ENCODE measurements around the gene GLCCI1. TPM values are rescaled to one million over a fixed set of nuclear protein-coding genes. Genes with fewer than 3 reads are reported as not detected.

Gene GLCCI1
- total and polyA plus RNA-seq, 4 donors, result 25.5 to 45.3 (median 37.9) TPM

GRCh38 chr7:8070451-8071180, 102.0 kb downstream of the GLCCI1 start:
- DNase-seq (ENCODE audit: low read depth in 4 of 6, low spot score in 6 of 6), result no peak
- Histone ChIP-seq H3K27ac (ENCODE audit: low read depth, low read length) (no peak overlapping the region), H3K4me3 (ENCODE audit: low read depth, low read length) (no peak overlapping the region), H3K36me3 (ENCODE audit: control insufficient read depth, insufficient read depth, low read length) (peaks cover 3% of the 10 kb centered on the region), H3K4me1 (ENCODE audit: control insufficient read depth, insufficient read depth, low read length) (peaks cover 7% of the 10 kb centered on the region), H3K27me3 (ENCODE audit: control insufficient read depth, insufficient read depth, low read length) (no peaks in the 10 kb centered on the region), H3K9me3 (ENCODE audit: control insufficient read depth, insufficient read depth, low read length) (no peaks in the 10 kb centered on the region)
- WGBS (ENCODE audit: insufficient coverage), result 87% methylated on average over 5 of the region's 9 CpGs

GRCh38 chr7:8078418-8078817, 109.8 kb downstream of the GLCCI1 start:
- Histone ChIP-seq H3K4me1 (ENCODE audit: control insufficient read depth, insufficient read depth, low read length) (no peaks in the 10 kb centered on the region), H3K27me3 (ENCODE audit: control insufficient read depth, insufficient read depth, low read length) (no peaks in the 10 kb centered on the region), H3K36me3 (ENCODE audit: control insufficient read depth, insufficient read depth, low read length) (no peaks in the 10 kb centered on the region), H3K27ac (ENCODE audit: low read depth, low read length) (no peak overlapping the region), H3K9me3 (ENCODE audit: control insufficient read depth, insufficient read depth, low read length) (no peaks in the 10 kb centered on the region), H3K4me3 (ENCODE audit: low read depth, low read length) (no peak overlapping the region)
- no peak for DNase-seq (ENCODE audit: low read depth in 4 of 6, low spot score in 6 of 6)

- peaks cover 3% of the 10 kb centered on the region for H3K36me3 ChIP-seq (ENCODE audit: control insufficient read depth, insufficient read depth, low read length)
- no peak overlapping the region for H3K4me3 ChIP-seq (ENCODE audit: low read depth, low read length)
- H3K9me3 ChIP-seq (ENCODE audit: control insufficient read depth, insufficient read depth, low read length), result no peaks in the 10 kb centered on the region
- WGBS (ENCODE audit: insufficient coverage), result 100% methylated on average over 1 of the region's 2 CpGs
- no peaks in the 10 kb centered on the region for H3K27me3 ChIP-seq (ENCODE audit: control insufficient read depth, insufficient read depth, low read length)
- no peak overlapping the region for H3K27ac ChIP-seq (ENCODE audit: low read depth, low read length)
- DNase-seq (ENCODE audit: low read depth in 4 of 6, low spot score in 6 of 6), result no peak
- no peaks in the 10 kb centered on the region for H3K4me1 ChIP-seq (ENCODE audit: control insufficient read depth, insufficient read depth, low read length)
Observed at GRCh38 chr7:8082762-8083161, 114.2 kb downstream of the GLCCI1 start.

- Histone ChIP-seq H3K4me3 (ENCODE audit: low read depth, low read length) (no peak overlapping the region), H3K9me3 (ENCODE audit: control insufficient read depth, insufficient read depth, low read length) (no peaks in the 10 kb centered on the region), H3K27me3 (ENCODE audit: control insufficient read depth, insufficient read depth, low read length) (no peaks in the 10 kb centered on the region), H3K36me3 (ENCODE audit: control insufficient read depth, insufficient read depth, low read length) (peaks cover 3% of the 10 kb centered on the region), H3K27ac (ENCODE audit: low read depth, low read length) (no peak overlapping the region), H3K4me1 (ENCODE audit: control insufficient read depth, insufficient read depth, low read length) (no peaks in the 10 kb centered on the region)
- no CpG with 5 or more reads among the region's 5 CpGs for WGBS (ENCODE audit: insufficient coverage)
- DNase-seq (ENCODE audit: low read depth in 4 of 6, low spot score in 6 of 6), result peak in 1 of 6 donors; percentile 59
Observed at GRCh38 chr7:8084836-8085235, 116.2 kb downstream of the GLCCI1 start.

- WGBS (ENCODE audit: insufficient coverage), result no CpG with 5 or more reads among the region's 3 CpGs
- peak in 1 of 6 donors; percentile 9 for DNase-seq (ENCODE audit: low read depth in 4 of 6, low spot score in 6 of 6)
Observed at GRCh38 chr7:8085420-8085819, 116.8 kb downstream of the GLCCI1 start.

GRCh38 chr7:8086239-8086638, 117.6 kb downstream of the GLCCI1 start:
- 85% methylated on average over 6 of the region's 6 CpGs for WGBS (ENCODE audit: insufficient coverage)
- Histone ChIP-seq H3K9me3 (ENCODE audit: control insufficient read depth, insufficient read depth, low read length) (no peaks in the 10 kb centered on the region), H3K27ac (ENCODE audit: low read depth, low read length) (no peak overlapping the region), H3K36me3 (ENCODE audit: control insufficient read depth, insufficient read depth, low read length) (peaks cover 3% of the 10 kb centered on the region), H3K27me3 (ENCODE audit: control insufficient read depth, insufficient read depth, low read length) (no peaks in the 10 kb centered on the region), H3K4me1 (ENCODE audit: control insufficient read depth, insufficient read depth, low read length) (no peaks in the 10 kb centered on the region), H3K4me3 (ENCODE audit: low read depth, low read length) (no peak overlapping the region)
- DNase-seq (ENCODE audit: low read depth in 4 of 6, low spot score in 6 of 6), result no peak

More at GRCh38 chr7:8085420-8085819, 116.8 kb downstream of the GLCCI1 start:
- Histone ChIP-seq H3K9me3 (ENCODE audit: control insufficient read depth, insufficient read depth, low read length) (no peaks in the 10 kb centered on the region), H3K27ac (ENCODE audit: low read depth, low read length) (no peak overlapping the region), H3K27me3 (ENCODE audit: control insufficient read depth, insufficient read depth, low read length) (no peaks in the 10 kb centered on the region), H3K4me1 (ENCODE audit: control insufficient read depth, insufficient read depth, low read length) (no peaks in the 10 kb centered on the region), H3K36me3 (ENCODE audit: control insufficient read depth, insufficient read depth, low read length) (peaks cover 3% of the 10 kb centered on the region), H3K4me3 (ENCODE audit: low read depth, low read length) (no peak overlapping the region)

GRCh38 chr7:8089036-8089780, 120.6 kb downstream of the GLCCI1 start:
- Histone ChIP-seq H3K4me1 (ENCODE audit: control insufficient read depth, insufficient read depth, low read length) (no peaks in the 10 kb centered on the region), H3K27ac (ENCODE audit: low read depth, low read length) (no peak overlapping the region), H3K4me3 (ENCODE audit: low read depth, low read length) (no peak overlapping the region), H3K36me3 (ENCODE audit: control insufficient read depth, insufficient read depth, low read length) (peaks cover 3% of the 10 kb centered on the region), H3K9me3 (ENCODE audit: control insufficient read depth, insufficient read depth, low read length) (no peaks in the 10 kb centered on the region), H3K27me3 (ENCODE audit: control insufficient read depth, insufficient read depth, low read length) (no peaks in the 10 kb centered on the region)
- DNase-seq (ENCODE audit: low read depth in 4 of 6, low spot score in 6 of 6), result peak in 1 of 6 donors; percentile 7
- 93% methylated on average over 3 of the region's 6 CpGs for WGBS (ENCODE audit: insufficient coverage)

- Histone ChIP-seq H3K27ac (ENCODE audit: low read depth, low read length) (no peak overlapping the region), H3K27me3 (ENCODE audit: control insufficient read depth, insufficient read depth, low read length) (no peaks in the 10 kb centered on the region), H3K4me1 (ENCODE audit: control insufficient read depth, insufficient read depth, low read length) (no peaks in the 10 kb centered on the region), H3K4me3 (ENCODE audit: low read depth, low read length) (no peak overlapping the region), H3K9me3 (ENCODE audit: control insufficient read depth, insufficient read depth, low read length) (no peaks in the 10 kb centered on the region), H3K36me3 (ENCODE audit: control insufficient read depth, insufficient read depth, low read length) (no peaks in the 10 kb centered on the region)
- no peak for DNase-seq (ENCODE audit: low read depth in 4 of 6, low spot score in 6 of 6)
- 50% methylated on average over 1 of the region's 2 CpGs for WGBS (ENCODE audit: insufficient coverage)
Observed at GRCh38 chr7:8092140-8092539, 123.5 kb downstream of the GLCCI1 start.

- H3K27ac ChIP-seq (ENCODE audit: low read depth, low read length), result no peak overlapping the region
- no peaks in the 10 kb centered on the region for H3K27me3 ChIP-seq (ENCODE audit: control insufficient read depth, insufficient read depth, low read length)
- H3K4me1 ChIP-seq (ENCODE audit: control insufficient read depth, insufficient read depth, low read length), result no peaks in the 10 kb centered on the region
- no peaks in the 10 kb centered on the region for H3K36me3 ChIP-seq (ENCODE audit: control insufficient read depth, insufficient read depth, low read length)
- DNase-seq (ENCODE audit: low read depth in 4 of 6, low spot score in 6 of 6), result peak in 1 of 6 donors; percentile 12
- no peaks in the 10 kb centered on the region for H3K9me3 ChIP-seq (ENCODE audit: control insufficient read depth, insufficient read depth, low read length)
- WGBS (ENCODE audit: insufficient coverage), result 100% methylated on average over 1 of the region's 8 CpGs
- H3K4me3 ChIP-seq (ENCODE audit: low read depth, low read length), result no peak overlapping the region
Observed at GRCh38 chr7:8094164-8095140, 125.9 kb downstream of the GLCCI1 start.

Measured in spinal cord (tissue), 10 donors.